Osteoblast (primary cell): ENCODE measurements around the gene GFRA1. TPM values are rescaled to one million over a fixed set of nuclear protein-coding genes. Genes with fewer than 3 reads are reported as not detected.

ENCODE experiments used
- DNase-seq: peaks from one replicate; pipeline ENCODE4 v3.0.0; 2011; ENCODE audit warnings: low spot score, mixed read lengths; ENCODE audit not compliant: insufficient read length; ENCODE audit errors: missing footprints
- H2AFZ ChIP-seq: 2 replicates; pipeline ENCODE4 v1.6.0; 2011; ENCODE audit warnings: mild to moderate bottlenecking, low read length
- H3K27ac ChIP-seq: 2 replicates; pipeline ENCODE4 v1.5.1; 2011; ENCODE audit warnings: mild to moderate bottlenecking, low read depth, low read length, moderate library complexity
- H3K27me3 ChIP-seq: 2 replicates; pipeline ENCODE4 v1.6.0; 2012; ENCODE audit warnings: mild to moderate bottlenecking, control low read depth, inconsistent platforms, low read length, moderate library complexity; ENCODE audit not compliant: insufficient read depth
- H3K36me3 ChIP-seq: 2 replicates; pipeline ENCODE4 v1.5.1; 2011; ENCODE audit warnings: mild to moderate bottlenecking, low read length, control low read depth, moderate library complexity; ENCODE audit not compliant: insufficient read depth
- H3K4me1 ChIP-seq: 2 replicates; pipeline ENCODE4 v1.5.1; 2011; ENCODE audit warnings: mild to moderate bottlenecking, low read length, control low read depth, moderate library complexity; ENCODE audit not compliant: insufficient read depth
- H3K4me2 ChIP-seq: 2 replicates; pipeline ENCODE4 v1.6.0; 2011; ENCODE audit warnings: mild to moderate bottlenecking, low read length; ENCODE audit not compliant: insufficient read depth
- H3K4me3 ChIP-seq: fragments of 200-600 bp; sonication (generic); 3 replicates; pipeline ENCODE4 v1.5.1; 2012; ENCODE audit warnings: mild to moderate bottlenecking, low read length, inconsistent platforms; ENCODE audit not compliant: insufficient read depth
- H3K79me2 ChIP-seq: 2 replicates; pipeline ENCODE4 v1.6.0; 2012; ENCODE audit warnings: mild to moderate bottlenecking, low read length, control low read depth, inconsistent platforms; ENCODE audit not compliant: insufficient read depth
- H3K9me3 ChIP-seq: 2 replicates; pipeline ENCODE4 v1.5.1; 2011; ENCODE audit warnings: low read depth, low read length, control low read depth
- H4K20me1 ChIP-seq: 2 replicates; pipeline ENCODE4 v1.6.0; 2012; ENCODE audit warnings: mild to moderate bottlenecking, low read length, control low read depth; ENCODE audit not compliant: insufficient read depth
- CTCF ChIP-seq: IDR thresholded peaks from 2 replicates; pipeline ENCODE4 v1.5.1; 2011; ENCODE audit warnings: mild to moderate bottlenecking, low read depth, low read length, moderate library complexity; ENCODE audit errors: extremely low read depth
- total RNA-seq: library from RNA; depleted of rRNA; stranded (reverse); fragments of >200 nt; gene quantifications from 2 replicates; pipeline ENCODE4 v1.2.3, GENCODE V29; 2012

GFRA1 gene
- total RNA-seq, 1 donor: 76.0 TPM

- Histone ChIP-seq H3K4me3 (no peak overlapping the region), H3K36me3 (no peaks in the 10 kb centered on the region), H3K27me3 (no peaks in the 10 kb centered on the region), H3K4me2 (no peak overlapping the region), H4K20me1 (no peaks in the 10 kb centered on the region), H2AFZ (no peak overlapping the region), H3K79me2 (no peaks in the 10 kb centered on the region), H3K4me1 (no peaks in the 10 kb centered on the region), H3K9me3 (no peaks in the 10 kb centered on the region), H3K27ac (no peak overlapping the region)
- DNase-seq: no peak
- TF ChIP-seq CTCF: no peak
These were observed 146.8 kb downstream of the GFRA1 start for GRCh38 chr10:116126239-116126638.

GRCh38 chr10:116125180-116125579, 147.8 kb downstream of the GFRA1 start:
- H3K36me3 ChIP-seq: no peaks in the 10 kb centered on the region
- H3K4me1 ChIP-seq: no peaks in the 10 kb centered on the region
- no peaks in the 10 kb centered on the region for H3K79me2 ChIP-seq
- DNase-seq: no peak
- H3K27ac ChIP-seq: no peak overlapping the region
- no peak overlapping the region for H3K4me2 ChIP-seq
- H3K9me3 ChIP-seq: no peaks in the 10 kb centered on the region
- no peaks in the 10 kb centered on the region for H3K27me3 ChIP-seq
- H3K4me3 ChIP-seq: no peak overlapping the region
- no peaks in the 10 kb centered on the region for H4K20me1 ChIP-seq
- TF ChIP-seq CTCF: no peak
- H2AFZ ChIP-seq: no peak overlapping the region

- no peaks in the 10 kb centered on the region for H3K27me3 ChIP-seq
- H3K4me2 ChIP-seq: no peak overlapping the region
- DNase-seq: no peak
- H3K4me3 ChIP-seq: no peak overlapping the region
- no peak for TF ChIP-seq CTCF
- no peaks in the 10 kb centered on the region for H3K79me2 ChIP-seq
- no peak overlapping the region for H2AFZ ChIP-seq
- no peaks in the 10 kb centered on the region for H3K9me3 ChIP-seq
- no peak overlapping the region for H3K27ac ChIP-seq
- H4K20me1 ChIP-seq: no peaks in the 10 kb centered on the region
- no peaks in the 10 kb centered on the region for H3K36me3 ChIP-seq
- H3K4me1 ChIP-seq: no peaks in the 10 kb centered on the region
These were observed 148.2 kb downstream of the GFRA1 start for GRCh38 chr10:116124777-116125176.

GRCh38 chr10:116122664-116123063, 150.3 kb downstream of the GFRA1 start:
- H3K4me3 ChIP-seq: no peak overlapping the region
- no peaks in the 10 kb centered on the region for H3K79me2 ChIP-seq
- no peaks in the 10 kb centered on the region for H3K9me3 ChIP-seq
- DNase-seq: no peak
- no peaks in the 10 kb centered on the region for H3K36me3 ChIP-seq
- no peak for TF ChIP-seq CTCF
- no peaks in the 10 kb centered on the region for H4K20me1 ChIP-seq
- no peak overlapping the region for H2AFZ ChIP-seq
- H3K4me1 ChIP-seq: no peaks in the 10 kb centered on the region
- no peak overlapping the region for H3K27ac ChIP-seq
- no peaks in the 10 kb centered on the region for H3K27me3 ChIP-seq
- H3K4me2 ChIP-seq: no peak overlapping the region
